Parathyroid adenoma (tissue), 2 donors: ENCODE data around the gene HID1.

Experiments used
- H2AFZ ChIP-seq: fragments of 300-600 bp; sonication (generic); one replicate; pipeline ENCODE4 v1.7.0; 2017; ENCODE audit warnings: antibody characterized with exemption, mild to moderate bottlenecking
- H3K27ac ChIP-seq: fragments of 300-600 bp; sonication (generic); one replicate; pipeline ENCODE4 v1.7.0; 2017
- H3K27me3 ChIP-seq: fragments of 300-600 bp; sonication (generic); one replicate; pipeline ENCODE4 v1.7.0; 2017; ENCODE audit warnings: low read length; ENCODE audit not compliant: control insufficient read depth, insufficient read depth
- H3K36me3 ChIP-seq: fragments of 300-600 bp; sonication (generic); one replicate; pipeline ENCODE4 v1.7.0; 2017; ENCODE audit warnings: low read length; ENCODE audit not compliant: control insufficient read depth, insufficient read depth
- H3K4me1 ChIP-seq: fragments of 300-600 bp; sonication (generic); one replicate; pipeline ENCODE4 v1.7.0; 2017; ENCODE audit warnings: control low read depth
- H3K4me2 ChIP-seq: fragments of 300-600 bp; sonication (generic); one replicate; pipeline ENCODE4 v1.7.0; 2017; ENCODE audit warnings: low read length
- H3K4me3 ChIP-seq: fragments of 300-600 bp; sonication (generic); one replicate; pipeline ENCODE4 v1.7.0; 2017; ENCODE audit warnings: low read depth, low read length
- H3K79me2 ChIP-seq: fragments of 300-600 bp; sonication (generic); one replicate; pipeline ENCODE4 v1.7.0; 2017; ENCODE audit warnings: control low read depth
- H3K9ac ChIP-seq: fragments of 300-600 bp; sonication (generic); one replicate; pipeline ENCODE4 v1.7.0; 2017; ENCODE audit warnings: mild to moderate bottlenecking
- H3K9me3 ChIP-seq: fragments of 300-600 bp; sonication (generic); one replicate; pipeline ENCODE4 v1.7.0; 2017; ENCODE audit warnings: low read length; ENCODE audit not compliant: control insufficient read depth
- CTCF ChIP-seq: fragments of 300-600 bp; sonication (generic); IDR thresholded peaks from one replicate; pipeline ENCODE4 v1.7.0; 2017; ENCODE audit warnings: antibody characterized with exemption, mild to moderate bottlenecking
- donor health status: primary hyperparathyroidism.

Gene HID1

DNA sequence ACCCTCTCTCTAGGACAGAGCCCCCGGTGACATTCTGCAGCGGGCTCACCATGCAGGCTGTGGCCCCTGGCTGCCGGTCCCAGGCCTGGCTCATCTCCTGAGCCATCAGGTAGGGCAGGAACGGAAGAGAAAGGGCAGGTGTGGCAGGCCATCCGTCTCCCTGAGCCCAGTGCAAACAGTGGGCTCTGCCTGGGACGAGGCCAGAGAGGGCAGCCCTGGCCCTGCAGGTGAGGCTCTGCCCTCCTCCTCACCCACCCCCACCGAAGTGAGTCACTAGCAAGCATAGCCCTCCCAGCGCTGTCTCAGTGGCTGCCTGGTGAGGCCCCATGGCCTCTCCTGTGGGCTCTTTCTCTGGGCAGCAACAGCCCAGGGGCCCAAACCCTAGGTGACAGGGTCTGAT lies 22.4 kb downstream of the HID1 start:
- Histone ChIP-seq H3K27me3 (no peaks in the 10 kb centered on the region), H3K27ac (no peak overlapping the region), H3K4me3 (no peak overlapping the region), H3K9me3 (no peaks in the 10 kb centered on the region), H3K4me2 (no peak overlapping the region), H3K9ac (no peak overlapping the region), H3K4me1 (no peaks in the 10 kb centered on the region), H2AFZ (no peak overlapping the region), H3K79me2 (no peaks in the 10 kb centered on the region), H3K36me3 (no peaks in the 10 kb centered on the region)
- TF ChIP-seq CTCF, result no peak

- H3K4me2 ChIP-seq, result no peak overlapping the region
Observed at GRCh38 chr17:74949455-74950115, 23.0 kb downstream of the HID1 start.

DNA sequence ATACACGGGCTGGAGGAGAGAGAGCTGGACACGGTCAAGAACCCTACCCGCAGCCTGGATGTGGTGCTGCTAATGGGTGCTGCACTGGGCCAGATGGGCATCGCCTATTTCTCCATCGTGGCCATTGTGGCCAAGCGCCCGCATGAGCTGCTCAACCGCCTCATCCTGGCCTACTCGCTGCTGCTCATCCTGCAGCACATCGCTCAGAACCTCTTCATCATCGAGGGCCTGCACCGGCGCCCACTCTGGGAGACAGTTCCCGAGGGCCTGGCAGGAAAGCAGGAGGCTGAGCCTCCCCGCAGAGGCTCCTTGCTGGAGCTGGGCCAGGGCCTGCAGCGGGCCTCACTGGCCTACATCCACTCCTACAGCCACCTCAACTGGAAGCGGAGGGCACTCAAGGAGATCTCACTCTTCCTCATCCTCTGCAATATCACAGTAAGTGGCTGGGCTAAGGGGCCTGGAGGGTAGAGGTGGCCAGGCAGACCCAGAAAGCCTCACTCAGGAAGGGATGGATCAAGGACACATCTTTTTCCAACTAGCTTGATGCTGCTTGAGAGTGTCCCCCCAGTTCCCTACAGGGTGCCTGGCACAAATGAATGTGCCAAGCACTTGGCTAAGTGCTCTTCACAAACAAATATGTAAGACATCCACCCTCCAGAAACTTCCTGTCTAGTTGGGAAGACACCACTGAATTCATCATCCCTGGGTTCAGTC lies 25.4 kb downstream of the HID1 start:
- Histone ChIP-seq H3K9me3 (no peaks in the 10 kb centered on the region), H3K4me1 (no peaks in the 10 kb centered on the region), H3K4me2 (no peak overlapping the region), H2AFZ (no peak overlapping the region), H3K27me3 (no peaks in the 10 kb centered on the region), H3K27ac (no peak overlapping the region), H3K4me3 (no peak overlapping the region), H3K79me2 (no peaks in the 10 kb centered on the region), H3K9ac (no peak overlapping the region), H3K36me3 (no peaks in the 10 kb centered on the region)
- no peak for TF ChIP-seq CTCF

More at GRCh38 chr17:74949455-74950115, 23.0 kb downstream of the HID1 start:
- TF ChIP-seq CTCF, result no peak
- Histone ChIP-seq H3K4me3 (no peak overlapping the region), H3K4me1 (no peaks in the 10 kb centered on the region), H3K9me3 (no peaks in the 10 kb centered on the region), H3K27ac (no peak overlapping the region), H3K36me3 (no peaks in the 10 kb centered on the region), H3K27me3 (no peaks in the 10 kb centered on the region), H3K79me2 (no peaks in the 10 kb centered on the region), H3K9ac (no peak overlapping the region), H2AFZ (no peak overlapping the region)

DNA sequence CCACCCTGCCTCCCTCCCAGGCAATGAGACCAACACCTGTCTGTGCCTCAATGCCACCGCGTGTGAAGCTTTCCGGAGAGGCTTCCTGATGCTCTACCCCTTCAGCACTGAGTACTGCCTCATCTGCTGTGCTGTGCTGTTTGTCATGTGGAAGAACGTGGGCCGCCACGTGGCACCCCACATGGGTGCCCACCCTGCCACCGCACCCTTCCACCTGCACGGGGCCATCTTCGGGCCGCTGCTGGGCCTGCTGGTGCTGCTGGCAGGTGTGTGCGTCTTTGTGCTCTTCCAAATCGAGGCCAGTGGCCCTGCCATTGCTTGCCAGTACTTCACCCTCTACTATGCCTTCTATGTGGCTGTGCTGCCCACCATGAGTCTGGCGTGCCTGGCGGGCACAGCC lies 25.9 kb downstream of the HID1 start:
- TF ChIP-seq CTCF, result no peak
- Histone ChIP-seq H3K4me3 (no peak overlapping the region), H3K9me3 (no peaks in the 10 kb centered on the region), H3K4me1 (peaks cover 1% of the 10 kb centered on the region), H3K79me2 (no peaks in the 10 kb centered on the region), H3K9ac (no peak overlapping the region), H3K27me3 (no peaks in the 10 kb centered on the region), H3K27ac (no peak overlapping the region), H3K36me3 (no peaks in the 10 kb centered on the region), H2AFZ (no peak overlapping the region), H3K4me2 (no peak overlapping the region)
